Measurements from ENCODE around the gene E2F4.

The E2F4 gene

DNA sequence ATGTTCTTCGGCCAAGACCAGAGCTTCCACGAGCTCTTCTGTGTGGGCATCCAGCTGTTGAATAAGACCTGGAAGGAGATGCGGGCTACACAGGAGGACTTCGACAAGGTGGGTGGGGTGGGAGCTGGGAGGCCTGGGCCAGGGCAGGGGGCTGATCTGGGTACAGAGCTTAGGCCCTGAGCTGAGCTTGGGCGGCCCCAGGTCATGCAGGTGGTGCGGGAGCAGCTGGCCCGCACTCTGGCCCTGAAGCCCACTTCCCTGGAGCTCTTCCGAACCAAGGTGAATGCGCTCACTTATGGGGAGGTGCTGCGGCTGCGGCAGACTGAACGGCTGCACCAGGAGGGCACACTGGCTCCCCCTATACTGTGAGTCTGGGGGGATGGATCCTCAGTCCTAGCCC, 10.5 kb downstream of the E2F4 start:
- in situ Hi-C loops (cut with HindIII; ENCODE audit: low sequenced_read_pairs), result no loop called here
- no peak for TF ChIP-seq CTCF (IDR thresholded peaks at IDR 0.05; ENCODE audit: low read depth, low read length)
- DNase-seq (ENCODE audit: low read depth, low spot score), result no peak
- no peak overlapping the region for H3K4me3 ChIP-seq (ENCODE audit: low read depth, low read length)

DNA sequence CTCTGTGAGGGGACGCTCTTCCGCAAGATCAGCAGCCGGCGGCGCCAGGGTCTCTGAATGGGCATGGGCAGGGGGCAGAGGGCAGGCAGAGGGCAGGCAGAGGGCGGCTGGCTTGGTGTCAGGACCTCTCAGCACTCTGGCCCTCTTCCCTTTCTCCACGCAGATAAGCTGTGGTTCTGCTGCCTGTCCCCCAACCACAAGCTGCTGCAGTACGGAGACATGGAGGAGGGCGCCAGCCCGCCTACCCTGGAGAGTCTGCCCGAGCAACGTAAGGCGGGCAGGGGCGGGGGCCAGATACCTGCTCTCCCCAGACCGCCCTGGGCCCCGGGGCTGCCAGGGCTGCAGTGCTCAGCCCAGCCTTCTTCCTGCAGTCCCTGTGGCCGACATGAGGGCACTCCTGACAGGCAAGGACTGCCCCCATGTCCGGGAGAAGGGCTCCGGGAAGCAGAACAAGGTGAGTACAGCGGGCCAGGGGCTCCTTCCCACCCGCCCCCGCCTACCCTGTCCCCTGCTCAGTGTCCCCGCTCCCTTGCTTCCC, 11.1 kb downstream of the E2F4 start:
- TF ChIP-seq CTCF (IDR thresholded peaks at IDR 0.05; ENCODE audit: low read depth, low read length), result no peak
- DNase-seq (ENCODE audit: low read depth, low spot score), result no peak
- in situ Hi-C loops (cut with HindIII; ENCODE audit: low sequenced_read_pairs), result no loop called here
- H3K4me3 ChIP-seq (ENCODE audit: low read depth, low read length), result no peak overlapping the region

- no peak for TF ChIP-seq CTCF (IDR thresholded peaks at IDR 0.05; ENCODE audit: low read depth, low read length)
- no peak overlapping the region for H3K4me3 ChIP-seq (ENCODE audit: low read depth, low read length)
- in situ Hi-C loops (cut with HindIII; ENCODE audit: low sequenced_read_pairs), result no loop called here
- no peak for DNase-seq (ENCODE audit: low read depth, low spot score)
Measured at GRCh38 chr16:67204076-67204475, 12.1 kb downstream of the E2F4 start.

GRCh38 chr16:67206129-67206837, 14.3 kb downstream of the E2F4 start:
- DNase-seq (ENCODE audit: low read depth, low spot score), result no peak
- H3K4me3 ChIP-seq (ENCODE audit: low read depth, low read length), result no peak overlapping the region
- TF ChIP-seq CTCF (IDR thresholded peaks at IDR 0.05; ENCODE audit: low read depth, low read length), result no peak
- in situ Hi-C loops (cut with HindIII; ENCODE audit: low sequenced_read_pairs), result no loop called here

DNA sequence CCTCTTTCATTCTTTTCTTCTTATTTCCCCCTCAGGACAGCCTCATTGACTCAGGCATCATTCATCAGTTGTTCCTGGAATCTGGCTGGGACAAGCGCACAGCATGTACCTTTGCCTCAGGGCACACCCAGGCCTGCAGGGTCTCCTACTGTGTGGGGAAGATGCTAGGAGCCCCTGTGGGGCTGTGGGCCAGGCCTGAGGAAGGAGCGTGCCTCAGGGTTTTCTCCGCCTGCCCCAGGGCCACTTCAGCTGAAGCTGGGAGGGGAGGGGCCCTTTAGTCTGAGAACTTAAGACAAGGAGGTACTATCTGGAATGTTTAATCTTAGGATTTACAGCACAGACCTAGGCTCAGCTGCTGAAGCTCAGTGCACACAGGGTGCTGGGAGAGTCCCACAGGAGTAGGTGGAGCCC, 14.9 kb downstream of the E2F4 start:
- peak; percentile 14 for DNase-seq (ENCODE audit: low read depth, low spot score)
- in situ Hi-C loops (cut with HindIII; ENCODE audit: low sequenced_read_pairs), result no loop called here
- no peak overlapping the region for H3K4me3 ChIP-seq (ENCODE audit: low read depth, low read length)
- no peak for TF ChIP-seq CTCF (IDR thresholded peaks at IDR 0.05; ENCODE audit: low read depth, low read length)

GRCh38 chr16:67207249-67208091, 15.5 kb downstream of the E2F4 start:
- DNase-seq (ENCODE audit: low read depth, low spot score), result peak; percentile 35
- TF ChIP-seq CTCF (IDR thresholded peaks at IDR 0.05; ENCODE audit: low read depth, low read length), result no peak
- H3K4me3 ChIP-seq (ENCODE audit: low read depth, low read length), result no peak overlapping the region
- in situ Hi-C loops (cut with HindIII; ENCODE audit: low sequenced_read_pairs), result no loop called here

All from astrocyte of the spinal cord (primary cell).